HUES48 (cell line): ENCODE data around the gene CDH6.

Experiments used
- H3K27ac ChIP-seq: one replicate; pipeline ENCODE4 v1.7.0; 2013; ENCODE audit warnings: low read depth, low read length, inconsistent platforms
- H3K27me3 ChIP-seq: 2 replicates; pipeline ENCODE4 v1.6.1; 2013; ENCODE audit warnings: mild to moderate bottlenecking, low read length; ENCODE audit not compliant: control insufficient read depth, insufficient read depth
- H3K36me3 ChIP-seq: 2 replicates; pipeline ENCODE4 v1.6.1; 2013; ENCODE audit warnings: low read length; ENCODE audit not compliant: control insufficient read depth, insufficient read depth
- H3K4me1 ChIP-seq: 2 replicates; pipeline ENCODE4 v1.6.1; 2013; ENCODE audit warnings: mild to moderate bottlenecking, low read length; ENCODE audit not compliant: control insufficient read depth, insufficient read depth
- H3K4me3 ChIP-seq: 2 replicates; pipeline ENCODE4 v1.5.1; 2013; ENCODE audit warnings: mild to moderate bottlenecking, low read depth, low read length
- H3K9ac ChIP-seq: 2 replicates; pipeline ENCODE4 v1.6.1; 2013; ENCODE audit warnings: mild to moderate bottlenecking, low read depth, low read length, moderate library complexity
- H3K9me3 ChIP-seq: 2 replicates; pipeline ENCODE4 v1.6.1; 2013; ENCODE audit warnings: low read length; ENCODE audit not compliant: control insufficient read depth, insufficient read depth

CDH6 gene

GRCh38 chr5:31322946-31323345 lies 129.5 kb downstream of the CDH6 start:
- Histone ChIP-seq H3K36me3 (no peaks in the 10 kb centered on the region), H3K9ac (no peak overlapping the region)

GRCh38 chr5:31324842-31325241 lies 131.4 kb downstream of the CDH6 start:
- H3K4me1 ChIP-seq: peaks cover 3% of the 10 kb centered on the region; the same call in 1 of the 2 replicates

More at GRCh38 chr5:31322946-31323345, 129.5 kb downstream of the CDH6 start:
- Histone ChIP-seq H3K9me3 (no peaks in the 10 kb centered on the region), H3K27me3 (no peaks in the 10 kb centered on the region), H3K4me1 (no peaks in the 10 kb centered on the region), H3K27ac (no peak overlapping the region), H3K4me3 (no peak overlapping the region)

GRCh38 chr5:31328040-31328733 lies 134.7 kb downstream of the CDH6 start:
- H3K27me3 ChIP-seq: no peaks in the 10 kb centered on the region
- H3K4me3 ChIP-seq: no peak overlapping the region
- H3K36me3 ChIP-seq: no peaks in the 10 kb centered on the region
- no peak overlapping the region for H3K9ac ChIP-seq
- no peaks in the 10 kb centered on the region for H3K9me3 ChIP-seq
- H3K4me1 ChIP-seq: peaks cover 3% of the 10 kb centered on the region; the same call in 1 of the 2 replicates
- H3K27ac ChIP-seq: no peak overlapping the region

More at GRCh38 chr5:31324842-31325241, 131.4 kb downstream of the CDH6 start:
- Histone ChIP-seq H3K9ac (no peak overlapping the region), H3K27ac (no peak overlapping the region), H3K36me3 (no peaks in the 10 kb centered on the region), H3K27me3 (no peaks in the 10 kb centered on the region), H3K4me3 (no peak overlapping the region), H3K9me3 (no peaks in the 10 kb centered on the region)

GRCh38 chr5:31329715-31330114 lies 136.2 kb downstream of the CDH6 start:
- H3K36me3 ChIP-seq: no peaks in the 10 kb centered on the region
- H3K9me3 ChIP-seq: no peaks in the 10 kb centered on the region
- H3K4me3 ChIP-seq: no peak overlapping the region
- no peaks in the 10 kb centered on the region for H3K27me3 ChIP-seq
- no peak overlapping the region for H3K9ac ChIP-seq
- H3K27ac ChIP-seq: no peak overlapping the region
- peaks cover 3% of the 10 kb centered on the region; the same call in 1 of the 2 replicates for H3K4me1 ChIP-seq

GRCh38 chr5:31332160-31332559 lies 138.7 kb downstream of the CDH6 start:
- Histone ChIP-seq H3K9me3 (no peaks in the 10 kb centered on the region), H3K36me3 (no peaks in the 10 kb centered on the region), H3K9ac (no peak overlapping the region), H3K27ac (no peak overlapping the region), H3K27me3 (no peaks in the 10 kb centered on the region), H3K4me3 (no peak overlapping the region), H3K4me1 (peaks cover 3% of the 10 kb centered on the region)

- Histone ChIP-seq H3K9ac (no peak overlapping the region), H3K9me3 (no peaks in the 10 kb centered on the region), H3K27me3 (no peaks in the 10 kb centered on the region), H3K4me3 (no peak overlapping the region), H3K36me3 (no peaks in the 10 kb centered on the region), H3K27ac (no peak overlapping the region), H3K4me1 (peaks cover 2% of the 10 kb centered on the region)
Measured at GRCh38 chr5:31333475-31333874, 140.0 kb downstream of the CDH6 start.

- Histone ChIP-seq H3K36me3 (no peaks in the 10 kb centered on the region), H3K9ac (no peak overlapping the region), H3K4me3 (no peak overlapping the region)
Measured at GRCh38 chr5:31334061-31334860, 140.8 kb downstream of the CDH6 start.

GRCh38 chr5:31335456-31335855 lies 142.0 kb downstream of the CDH6 start:
- no peak overlapping the region for H3K9ac ChIP-seq
- no peaks in the 10 kb centered on the region for H3K27me3 ChIP-seq

More at GRCh38 chr5:31334061-31334860, 140.8 kb downstream of the CDH6 start:
- no peaks in the 10 kb centered on the region for H3K9me3 ChIP-seq
- H3K4me1 ChIP-seq: peaks cover 4% of the 10 kb centered on the region
- no peak overlapping the region for H3K27ac ChIP-seq
- H3K27me3 ChIP-seq: no peaks in the 10 kb centered on the region

GRCh38 chr5:31343946-31344345 lies 150.5 kb downstream of the CDH6 start:
- Histone ChIP-seq H3K9ac (no peak overlapping the region), H3K4me3 (no peak overlapping the region), H3K9me3 (no peaks in the 10 kb centered on the region), H3K27me3 (no peaks in the 10 kb centered on the region), H3K36me3 (no peaks in the 10 kb centered on the region), H3K4me1 (no peaks in the 10 kb centered on the region), H3K27ac (no peak overlapping the region)

More at GRCh38 chr5:31335456-31335855, 142.0 kb downstream of the CDH6 start:
- Histone ChIP-seq H3K27ac (no peak overlapping the region), H3K4me1 (peaks cover 4% of the 10 kb centered on the region), H3K4me3 (no peak overlapping the region), H3K36me3 (no peaks in the 10 kb centered on the region), H3K9me3 (no peaks in the 10 kb centered on the region)

GRCh38 chr5:31346896-31347551 lies 153.5 kb downstream of the CDH6 start:
- no peak overlapping the region for H3K9ac ChIP-seq
- H3K9me3 ChIP-seq: no peaks in the 10 kb centered on the region
- H3K4me3 ChIP-seq: no peak overlapping the region
- no peaks in the 10 kb centered on the region for H3K27me3 ChIP-seq
- H3K4me1 ChIP-seq: no peaks in the 10 kb centered on the region
- H3K36me3 ChIP-seq: no peaks in the 10 kb centered on the region
- H3K27ac ChIP-seq: no peak overlapping the region

GRCh38 chr5:31347552-31347905 lies 154.0 kb downstream of the CDH6 start:
- H3K36me3 ChIP-seq: no peaks in the 10 kb centered on the region
- H3K27ac ChIP-seq: no peak overlapping the region
- no peak overlapping the region for H3K9ac ChIP-seq
- H3K9me3 ChIP-seq: no peaks in the 10 kb centered on the region
- no peaks in the 10 kb centered on the region for H3K4me1 ChIP-seq
- H3K27me3 ChIP-seq: no peaks in the 10 kb centered on the region
- H3K4me3 ChIP-seq: no peak overlapping the region
